Measurements from ENCODE around the gene TMEM233.
"Not testable (repeated sequence)": the region's sequence is repeated elsewhere in the genome, so short reads cannot be mapped to it uniquely, and the experiment has no call there.

The TMEM233 gene

DNA sequence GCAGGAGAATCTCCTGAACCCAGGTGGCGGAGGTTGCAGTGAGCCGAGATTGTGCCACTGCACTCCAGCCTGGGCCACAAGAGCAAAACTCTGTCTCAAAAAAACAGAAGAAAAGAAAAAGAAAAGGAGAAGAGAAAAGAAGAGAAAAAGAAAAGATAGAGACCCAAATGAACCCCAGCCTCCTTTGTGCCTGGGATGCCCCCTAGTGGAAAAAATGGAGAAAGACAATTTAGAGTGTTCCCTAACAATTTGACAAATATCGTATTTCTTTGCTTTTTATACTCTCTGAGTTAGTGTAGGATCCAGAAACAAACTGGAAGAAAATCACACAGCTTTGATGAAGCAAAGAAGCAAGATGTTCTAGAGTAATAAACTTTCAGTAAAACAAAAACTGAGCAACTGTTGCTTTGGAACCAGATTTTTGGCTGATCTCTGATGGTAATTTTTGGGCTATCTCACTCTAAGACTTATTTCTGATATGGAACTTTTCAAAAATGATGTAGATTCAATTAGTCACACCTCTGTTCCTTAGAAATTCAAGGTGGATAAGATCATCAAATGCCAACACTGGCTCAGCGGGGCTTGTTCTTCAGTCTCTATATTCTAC, 55.7 kb downstream of the TMEM233 start:
- Histone ChIP-seq H2AFZ (ENCODE audit: low read depth) (no peak overlapping the region), H4K20me1 (ENCODE audit: insufficient read depth) (no peaks in the 10 kb centered on the region), H3K4me3 (IDR thresholded peaks at IDR 0.05; ENCODE audit: insufficient read depth, low read depth, low read length) (no peak overlapping the region), H3K79me2 (ENCODE audit: insufficient read depth, low read depth) (no peaks in the 10 kb centered on the region), H3K27me3 (ENCODE audit: insufficient read depth, low read depth) (no peaks in the 10 kb centered on the region), H3K36me3 (ENCODE audit: insufficient read depth) (no peaks in the 10 kb centered on the region), H3K4me2 (no peak overlapping the region), H3K4me1 (ENCODE audit: low read depth, poor library complexity, severe bottlenecking) (no peaks in the 10 kb centered on the region), H3K9ac (no peak overlapping the region), H3K27ac (no peak overlapping the region)
- TF ChIP-seq, protein P1, sequence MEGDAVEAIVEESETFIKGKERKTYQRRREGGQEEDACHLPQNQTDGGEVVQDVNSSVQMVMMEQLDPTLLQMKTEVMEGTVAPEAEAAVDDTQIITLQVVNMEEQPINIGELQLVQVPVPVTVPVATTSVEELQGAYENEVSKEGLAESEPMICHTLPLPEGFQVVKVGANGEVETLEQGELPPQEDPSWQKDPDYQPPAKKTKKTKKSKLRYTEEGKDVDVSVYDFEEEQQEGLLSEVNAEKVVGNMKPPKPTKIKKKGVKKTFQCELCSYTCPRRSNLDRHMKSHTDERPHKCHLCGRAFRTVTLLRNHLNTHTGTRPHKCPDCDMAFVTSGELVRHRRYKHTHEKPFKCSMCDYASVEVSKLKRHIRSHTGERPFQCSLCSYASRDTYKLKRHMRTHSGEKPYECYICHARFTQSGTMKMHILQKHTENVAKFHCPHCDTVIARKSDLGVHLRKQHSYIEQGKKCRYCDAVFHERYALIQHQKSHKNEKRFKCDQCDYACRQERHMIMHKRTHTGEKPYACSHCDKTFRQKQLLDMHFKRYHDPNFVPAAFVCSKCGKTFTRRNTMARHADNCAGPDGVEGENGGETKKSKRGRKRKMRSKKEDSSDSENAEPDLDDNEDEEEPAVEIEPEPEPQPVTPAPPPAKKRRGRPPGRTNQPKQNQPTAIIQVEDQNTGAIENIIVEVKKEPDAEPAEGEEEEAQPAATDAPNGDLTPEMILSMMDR (conservative IDR thresholded peaks at IDR 0.05; ENCODE audit: low read depth, low read length), result peak; percentile 64

DNA sequence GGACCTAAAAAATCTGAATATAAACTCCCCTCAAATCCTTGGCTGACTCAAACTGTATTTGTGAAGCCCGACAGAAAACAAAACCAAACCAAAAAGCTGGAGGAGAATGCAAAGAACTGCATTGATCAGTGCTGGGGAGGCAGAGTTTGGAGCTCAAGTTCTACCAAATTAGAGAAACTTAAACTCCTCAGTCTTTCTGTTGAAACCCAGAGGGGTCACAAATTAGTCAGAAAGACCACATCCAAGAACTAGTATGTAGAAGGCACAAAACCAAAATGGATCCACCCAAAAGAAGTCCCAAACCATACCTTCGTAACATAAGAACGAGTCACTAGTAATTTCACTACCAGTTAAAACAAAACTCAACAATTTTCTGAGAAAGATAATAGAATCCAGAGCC, 59.1 kb downstream of the TMEM233 start:
- Histone ChIP-seq H3K4me2 (no peak overlapping the region), H3K9ac (no peak overlapping the region), H3K27ac (no peak overlapping the region)

DNA sequence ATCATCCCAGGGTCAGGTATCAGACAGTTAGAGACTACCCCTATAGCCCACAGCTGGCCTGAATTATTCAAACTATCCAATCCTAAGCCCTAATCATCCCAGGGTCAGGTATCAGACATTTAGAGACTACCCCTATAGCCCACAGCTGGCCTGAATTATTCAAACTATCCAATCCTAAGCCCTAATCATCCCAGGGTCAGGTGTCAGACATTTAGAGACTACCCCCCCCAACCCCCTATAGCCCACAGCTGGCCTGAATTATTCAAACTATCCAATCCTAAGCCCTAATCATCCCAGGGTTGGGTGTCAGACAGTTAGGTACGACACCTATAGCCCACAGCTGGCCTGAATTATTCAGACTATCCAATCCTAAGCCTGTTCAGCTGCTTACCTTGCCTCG, 63.4 kb downstream of the TMEM233 start:
- not testable (repeated sequence) for H2AFZ ChIP-seq (ENCODE audit: low read depth); H3K4me2 ChIP-seq; H3K27me3 ChIP-seq (ENCODE audit: insufficient read depth, low read depth); H3K9ac ChIP-seq; H3K4me1 ChIP-seq (ENCODE audit: low read depth, poor library complexity, severe bottlenecking); H3K36me3 ChIP-seq (ENCODE audit: insufficient read depth); H3K4me3 ChIP-seq (IDR thresholded peaks at IDR 0.05; ENCODE audit: insufficient read depth, low read depth, low read length); H3K27ac ChIP-seq; H3K79me2 ChIP-seq (ENCODE audit: insufficient read depth, low read depth); H4K20me1 ChIP-seq (ENCODE audit: insufficient read depth)

More for the DNA sequence above, 59.1 kb downstream of the TMEM233 start:
- no peaks in the 10 kb centered on the region for H3K36me3 ChIP-seq (ENCODE audit: insufficient read depth)
- no peak overlapping the region for H3K4me3 ChIP-seq (IDR thresholded peaks at IDR 0.05; ENCODE audit: insufficient read depth, low read depth, low read length)
- no peaks in the 10 kb centered on the region for H3K79me2 ChIP-seq (ENCODE audit: insufficient read depth, low read depth)
- no peaks in the 10 kb centered on the region for H3K4me1 ChIP-seq (ENCODE audit: low read depth, poor library complexity, severe bottlenecking)
- TF ChIP-seq, protein P1 (conservative IDR thresholded peaks at IDR 0.05; ENCODE audit: low read depth, low read length), result no peak
- H2AFZ ChIP-seq (ENCODE audit: low read depth), result no peak overlapping the region
- H4K20me1 ChIP-seq (ENCODE audit: insufficient read depth), result no peaks in the 10 kb centered on the region
- no peaks in the 10 kb centered on the region for H3K27me3 ChIP-seq (ENCODE audit: insufficient read depth, low read depth)

DNA sequence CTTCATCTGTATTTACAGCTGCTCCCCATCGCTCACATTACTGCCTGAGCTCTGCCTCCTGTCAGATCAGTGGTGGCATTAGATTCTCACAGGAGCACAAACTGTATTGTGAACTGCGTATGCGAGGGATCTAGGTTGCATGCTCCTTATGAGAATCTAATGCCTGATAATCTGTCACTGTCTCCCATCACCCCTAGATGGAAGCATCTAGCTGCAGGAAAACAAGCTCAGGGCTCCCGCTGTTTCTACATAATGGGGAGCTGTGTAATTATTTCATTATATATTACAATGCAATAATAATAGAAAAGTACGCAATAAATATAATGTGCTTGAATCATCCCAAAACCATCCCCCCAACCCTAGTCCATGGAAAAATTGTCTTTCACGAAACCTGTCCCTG, 64.6 kb downstream of the TMEM233 start:
- H4K20me1 ChIP-seq (ENCODE audit: insufficient read depth); H3K4me2 ChIP-seq; H3K4me1 ChIP-seq (ENCODE audit: low read depth, poor library complexity, severe bottlenecking); H3K9ac ChIP-seq; H3K27me3 ChIP-seq (ENCODE audit: insufficient read depth, low read depth); H2AFZ ChIP-seq (ENCODE audit: low read depth); H3K4me3 ChIP-seq (IDR thresholded peaks at IDR 0.05; ENCODE audit: insufficient read depth, low read depth, low read length); H3K36me3 ChIP-seq (ENCODE audit: insufficient read depth); H3K79me2 ChIP-seq (ENCODE audit: insufficient read depth, low read depth); H3K27ac ChIP-seq: not testable (repeated sequence)

DNA sequence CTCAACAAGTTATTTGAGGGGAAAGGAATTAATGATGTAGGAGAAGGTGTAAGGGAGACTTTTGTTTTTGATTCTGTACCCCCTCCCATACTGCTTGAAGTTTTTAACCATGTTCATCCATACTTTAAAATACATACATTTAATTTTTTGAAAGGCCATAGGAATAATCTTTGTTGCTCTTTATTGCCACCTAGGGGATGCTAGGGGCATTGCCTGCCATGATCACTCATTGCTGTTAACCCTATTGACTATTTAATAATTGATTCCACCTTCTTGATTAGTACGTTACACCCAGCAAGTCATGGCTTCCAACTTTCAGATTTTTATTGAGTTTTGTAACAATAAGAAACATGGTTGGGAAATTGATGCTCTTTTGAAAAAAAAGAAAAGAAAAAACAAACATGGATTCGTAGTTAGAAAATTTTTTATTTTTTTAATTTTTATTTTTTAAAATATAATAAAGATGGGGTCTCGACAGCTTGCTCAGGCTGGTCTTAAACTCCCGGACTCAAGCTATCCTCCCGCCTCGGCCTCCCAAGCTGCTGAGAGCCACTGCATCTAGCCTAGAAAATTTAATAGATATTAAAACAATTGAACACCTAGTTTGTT, 65.8 kb downstream of the TMEM233 start:
- H3K4me1 ChIP-seq (ENCODE audit: low read depth, poor library complexity, severe bottlenecking), result no peaks in the 10 kb centered on the region
- no peaks in the 10 kb centered on the region for H4K20me1 ChIP-seq (ENCODE audit: insufficient read depth)
- no peaks in the 10 kb centered on the region for H3K79me2 ChIP-seq (ENCODE audit: insufficient read depth, low read depth)
- no peaks in the 10 kb centered on the region for H3K36me3 ChIP-seq (ENCODE audit: insufficient read depth)
- no peak overlapping the region for H3K4me2 ChIP-seq
- no peak overlapping the region for H3K4me3 ChIP-seq (IDR thresholded peaks at IDR 0.05; ENCODE audit: insufficient read depth, low read depth, low read length)
- TF ChIP-seq, protein P1 (conservative IDR thresholded peaks at IDR 0.05; ENCODE audit: low read depth, low read length), result peak; percentile 57
- no peak overlapping the region for H3K27ac ChIP-seq
- H2AFZ ChIP-seq (ENCODE audit: low read depth), result no peak overlapping the region
- H3K9ac ChIP-seq, result no peak overlapping the region
- H3K27me3 ChIP-seq (ENCODE audit: insufficient read depth, low read depth), result no peaks in the 10 kb centered on the region

Data from KMS-11 (cell line).